ENCODE data around the gene TBL1XR1. TPM values are rescaled to one million over a fixed set of nuclear protein-coding genes. Genes with fewer than 3 reads are reported as not detected.

TBL1XR1 gene
- total RNA-seq, 4 donors from 2014 or later = 55.6 to 281 (median 102) TPM

DNA sequence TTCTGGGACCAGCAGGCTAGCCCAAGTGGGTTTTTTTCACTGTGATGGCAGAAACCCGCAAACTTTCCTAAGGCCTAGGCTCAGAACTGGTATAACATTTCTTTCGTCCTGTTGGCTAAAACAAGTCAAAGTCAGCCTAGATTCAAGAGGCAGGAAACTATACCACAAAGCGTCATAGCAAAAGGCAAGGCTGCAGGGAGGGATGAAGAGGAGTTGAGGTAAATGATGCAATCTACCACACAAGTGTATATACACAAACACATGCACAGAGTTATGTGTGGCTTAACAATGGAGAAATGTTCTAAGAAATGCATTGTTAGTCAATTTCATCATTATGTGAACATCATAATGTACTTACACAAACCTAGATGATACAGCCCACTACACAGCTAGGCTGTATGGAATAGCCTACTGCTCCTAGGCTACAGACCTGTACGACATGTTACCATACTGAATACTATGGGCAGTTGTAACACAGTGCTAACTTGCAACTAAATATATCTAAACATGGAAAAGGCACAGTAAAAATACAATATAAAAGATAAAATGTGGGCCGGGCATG lies 225.6 kb downstream of the TBL1XR1 start:
- Histone ChIP-seq H3K9me3 (no peaks in the 10 kb centered on the region), H3K36me3 (no peaks in the 10 kb centered on the region), H3K4me3 (no peak overlapping the region), H3K4me1 (no peaks in the 10 kb centered on the region), H3K27me3 (no peaks in the 10 kb centered on the region), H3K27ac (no peak overlapping the region)
- intact Hi-C loops (cut with DNase I; ENCODE audit: low total_unique reads) = no loop called here
- TF ChIP-seq POLR2A (IDR thresholded peaks at IDR 0.05) = no peak
- TF ChIP-seq, protein P1, sequence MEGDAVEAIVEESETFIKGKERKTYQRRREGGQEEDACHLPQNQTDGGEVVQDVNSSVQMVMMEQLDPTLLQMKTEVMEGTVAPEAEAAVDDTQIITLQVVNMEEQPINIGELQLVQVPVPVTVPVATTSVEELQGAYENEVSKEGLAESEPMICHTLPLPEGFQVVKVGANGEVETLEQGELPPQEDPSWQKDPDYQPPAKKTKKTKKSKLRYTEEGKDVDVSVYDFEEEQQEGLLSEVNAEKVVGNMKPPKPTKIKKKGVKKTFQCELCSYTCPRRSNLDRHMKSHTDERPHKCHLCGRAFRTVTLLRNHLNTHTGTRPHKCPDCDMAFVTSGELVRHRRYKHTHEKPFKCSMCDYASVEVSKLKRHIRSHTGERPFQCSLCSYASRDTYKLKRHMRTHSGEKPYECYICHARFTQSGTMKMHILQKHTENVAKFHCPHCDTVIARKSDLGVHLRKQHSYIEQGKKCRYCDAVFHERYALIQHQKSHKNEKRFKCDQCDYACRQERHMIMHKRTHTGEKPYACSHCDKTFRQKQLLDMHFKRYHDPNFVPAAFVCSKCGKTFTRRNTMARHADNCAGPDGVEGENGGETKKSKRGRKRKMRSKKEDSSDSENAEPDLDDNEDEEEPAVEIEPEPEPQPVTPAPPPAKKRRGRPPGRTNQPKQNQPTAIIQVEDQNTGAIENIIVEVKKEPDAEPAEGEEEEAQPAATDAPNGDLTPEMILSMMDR (IDR thresholded peaks at IDR 0.05) = no peak
- DNase-seq = no peak

DNA sequence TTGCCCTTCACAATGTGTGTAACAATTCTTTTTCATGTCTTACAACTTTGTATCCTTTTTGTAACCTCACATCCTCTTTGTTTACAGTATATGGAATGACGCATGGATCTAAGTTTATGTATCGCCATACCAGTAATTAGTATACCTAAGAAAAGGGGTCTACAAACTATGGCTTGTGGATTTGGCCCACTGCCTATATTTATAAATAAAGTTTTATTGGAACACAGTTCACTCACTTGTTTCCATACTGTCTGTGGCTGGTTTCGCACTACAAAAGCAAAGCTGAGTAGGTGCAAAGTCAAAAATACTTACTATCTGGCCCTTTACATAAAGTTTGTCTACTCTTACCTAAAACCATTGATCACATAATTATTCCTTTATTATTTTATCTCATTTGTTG lies 226.5 kb downstream of the TBL1XR1 start:
- H3K36me3 ChIP-seq = no peaks in the 10 kb centered on the region
- no peaks in the 10 kb centered on the region for H3K9me3 ChIP-seq
- H3K4me1 ChIP-seq = no peaks in the 10 kb centered on the region
- TF ChIP-seq POLR2A (IDR thresholded peaks at IDR 0.05) = no peak
- TF ChIP-seq, protein P1 (IDR thresholded peaks at IDR 0.05) = no peak
- no peak for DNase-seq
- H3K4me3 ChIP-seq = no peak overlapping the region
- intact Hi-C loops (cut with DNase I; ENCODE audit: low total_unique reads) = no loop called here
- H3K27ac ChIP-seq = no peak overlapping the region
- H3K27me3 ChIP-seq = no peaks in the 10 kb centered on the region

DNA sequence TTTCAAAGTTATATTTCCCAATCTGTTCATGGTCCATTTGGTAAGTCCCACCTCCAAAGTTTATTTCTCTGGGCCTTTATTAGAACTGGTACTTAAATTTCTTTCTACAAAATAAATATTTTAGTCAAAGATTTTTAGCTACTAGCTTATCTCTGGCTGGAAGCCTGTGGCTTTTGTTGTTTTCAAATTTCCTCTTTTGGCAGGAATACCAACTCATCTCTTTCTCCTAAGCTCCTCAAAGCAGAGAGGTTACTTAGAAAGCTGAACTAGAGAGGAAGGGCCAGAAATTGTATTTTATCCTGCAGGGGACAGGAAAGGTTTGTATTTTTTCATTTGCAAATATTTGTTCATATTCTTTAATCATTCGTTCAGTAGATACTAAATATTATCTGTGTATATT lies 227.8 kb downstream of the TBL1XR1 start:
- TF ChIP-seq POLR2A (IDR thresholded peaks at IDR 0.05) = no peak
- intact Hi-C loops (cut with DNase I; ENCODE audit: low total_unique reads) = no loop called here
- H3K27ac ChIP-seq = no peak overlapping the region

More for the DNA sequence above, 227.8 kb downstream of the TBL1XR1 start:
- H3K4me3 ChIP-seq = no peak overlapping the region
- no peaks in the 10 kb centered on the region for H3K36me3 ChIP-seq
- H3K9me3 ChIP-seq = no peaks in the 10 kb centered on the region
- no peaks in the 10 kb centered on the region for H3K4me1 ChIP-seq
- no peak for DNase-seq
- H3K27me3 ChIP-seq = no peaks in the 10 kb centered on the region

Small RNA genes lying within 50 kb of the gene (small RNA-seq; reads per million reads assigned to genes)
- gene RF00019 (not detected), gene RNU6-681P (not detected)
